ENCODE data around the gene PTPN9.

DNA sequence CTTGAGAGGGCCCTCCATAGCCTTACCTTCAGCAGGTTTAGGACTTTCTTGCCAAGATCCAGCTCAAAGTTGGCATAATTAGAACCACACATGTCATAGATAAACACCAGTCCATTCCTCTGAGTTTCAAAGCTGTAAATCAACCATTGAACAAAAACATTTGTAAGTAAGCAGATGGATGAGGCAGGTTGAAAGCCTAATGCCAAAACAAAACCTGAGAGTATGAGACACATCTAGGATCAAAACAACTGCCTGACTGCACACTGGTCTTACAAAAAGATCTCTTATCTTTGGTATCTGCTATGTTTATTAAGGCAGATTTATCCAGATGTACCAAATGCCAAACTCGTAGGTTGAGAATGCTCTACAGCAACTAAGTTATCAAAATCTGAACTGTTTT lies 61.9 kb downstream of the PTPN9 start:
- TF ChIP-seq ATF3 (IDR thresholded peaks at IDR 0.05; ENCODE audit: borderline replicate concordance, extremely low read depth, low read depth, low read length): no peak
- no peak for TF ChIP-seq CHD2 (IDR thresholded peaks at IDR 0.05; ENCODE audit: borderline replicate concordance, low read depth, low read length)
- TF ChIP-seq GATAD2B (conservative IDR thresholded peaks at IDR 0.05; ENCODE audit: low read depth): no peak
- no peak for TF ChIP-seq CTCF (IDR thresholded peaks at IDR 0.05 in 2 of 3, conservative IDR thresholded peaks at IDR 0.05 in 1 of 3; ENCODE audit: control insufficient read depth in 2 of 3, extremely low read depth in 1 of 3, insufficient read depth in 1 of 3, low read depth in 3 of 3, low read length in 3 of 3)
- TF ChIP-seq BMI1 (IDR thresholded peaks at IDR 0.05; ENCODE audit: borderline replicate concordance): no peak
- TF ChIP-seq CREB1 (IDR thresholded peaks at IDR 0.05; ENCODE audit: low read depth): no peak
- TF ChIP-seq JUNB (IDR thresholded peaks at IDR 0.05): no peak
- no peak for TF ChIP-seq POLR2AphosphoS5 (IDR thresholded peaks at IDR 0.05; ENCODE audit: low read length)
- TF ChIP-seq NR2F1 (conservative IDR thresholded peaks at IDR 0.05): no peak
- TF ChIP-seq RAD21 (IDR thresholded peaks at IDR 0.05; ENCODE audit: insufficient read depth, low read depth, low read length): no peak
- no peak for TF ChIP-seq EZH2 (IDR thresholded peaks at IDR 0.05; ENCODE audit: borderline replicate concordance, control insufficient read depth, low read depth, low read length)
- TF ChIP-seq, protein P1, sequence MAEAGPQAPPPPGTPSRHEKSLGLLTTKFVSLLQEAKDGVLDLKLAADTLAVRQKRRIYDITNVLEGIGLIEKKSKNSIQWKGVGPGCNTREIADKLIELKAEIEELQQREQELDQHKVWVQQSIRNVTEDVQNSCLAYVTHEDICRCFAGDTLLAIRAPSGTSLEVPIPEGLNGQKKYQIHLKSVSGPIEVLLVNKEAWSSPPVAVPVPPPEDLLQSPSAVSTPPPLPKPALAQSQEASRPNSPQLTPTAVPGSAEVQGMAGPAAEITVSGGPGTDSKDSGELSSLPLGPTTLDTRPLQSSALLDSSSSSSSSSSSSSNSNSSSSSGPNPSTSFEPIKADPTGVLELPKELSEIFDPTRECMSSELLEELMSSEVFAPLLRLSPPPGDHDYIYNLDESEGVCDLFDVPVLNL (IDR thresholded peaks at IDR 0.05; ENCODE audit: low read depth, low read length): no peak
- no peak for TF ChIP-seq USF1 (IDR thresholded peaks at IDR 0.05; ENCODE audit: borderline replicate concordance, extremely low read length, insufficient read depth, low read depth, low read length)
- TF ChIP-seq SKIL (IDR thresholded peaks at IDR 0.05; ENCODE audit: low read depth, poor library complexity, severe bottlenecking): no peak
